Activated CD4-positive, alpha-beta T cell treated with anti-CD3 and anti-CD28 coated beads, Interleukin-2, amount 50 U/mL, for 48 hours (primary cell): ENCODE data around the gene COL4A1.

Source experiments
- DNase-seq, 2 experiments: peaks; one replicate each; pipeline ENCODE4 v3.0.0-alpha.2; 2020

Gene COL4A1

DNA sequence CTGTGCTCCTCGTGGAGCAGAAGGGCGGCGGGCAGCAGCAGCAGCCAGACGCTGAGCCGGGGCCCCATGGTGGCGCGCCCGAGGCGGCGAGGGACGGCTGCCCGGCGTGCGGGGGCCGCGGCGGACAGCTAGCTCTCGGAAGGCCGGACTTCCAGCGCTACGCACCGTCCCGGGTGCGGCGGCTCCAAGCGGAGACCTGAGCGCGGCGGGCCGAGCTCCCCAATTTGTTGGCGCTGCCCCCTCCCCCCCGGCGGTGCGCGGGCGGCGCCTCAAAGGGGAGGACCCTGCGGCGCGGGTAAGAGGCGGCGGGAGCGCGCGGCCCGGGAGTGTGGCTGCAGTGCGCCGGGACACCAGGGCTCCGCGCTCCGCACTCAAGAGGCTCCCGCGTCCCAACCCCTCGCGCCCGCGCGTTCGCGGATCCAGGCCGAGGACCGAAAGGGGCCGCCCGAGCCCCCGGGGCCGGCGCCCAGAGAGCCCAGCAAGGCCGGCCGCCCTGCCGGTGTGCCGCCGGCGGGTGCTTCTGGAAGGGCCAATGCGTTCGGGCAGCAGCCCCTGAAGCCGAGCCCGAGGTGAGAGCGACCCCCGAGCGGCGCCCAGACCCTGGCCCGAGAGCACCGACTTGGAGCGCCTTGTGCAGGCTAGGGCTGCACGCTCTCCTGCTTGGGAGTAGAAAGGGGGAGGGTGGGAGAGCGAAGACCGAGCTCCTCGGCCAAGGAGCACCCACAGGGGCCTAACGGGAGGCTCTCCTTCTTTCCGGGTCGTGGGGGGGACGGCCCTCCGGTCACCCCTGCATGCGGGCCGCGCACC lies at the start of gene COL4A1, which contains the start of gene COL4A2:
Gene COL4A1 (minus strand): TSS at position 198 of the 807 bp plus-strand sequence. CDS start 130 bp downstream, at position 68.
Gene COL4A2 (plus strand): TSS at position 325 of the 807 bp plus-strand sequence. CDS start 620 bp downstream, outside the sequence.
- no peak for DNase-seq

DNA sequence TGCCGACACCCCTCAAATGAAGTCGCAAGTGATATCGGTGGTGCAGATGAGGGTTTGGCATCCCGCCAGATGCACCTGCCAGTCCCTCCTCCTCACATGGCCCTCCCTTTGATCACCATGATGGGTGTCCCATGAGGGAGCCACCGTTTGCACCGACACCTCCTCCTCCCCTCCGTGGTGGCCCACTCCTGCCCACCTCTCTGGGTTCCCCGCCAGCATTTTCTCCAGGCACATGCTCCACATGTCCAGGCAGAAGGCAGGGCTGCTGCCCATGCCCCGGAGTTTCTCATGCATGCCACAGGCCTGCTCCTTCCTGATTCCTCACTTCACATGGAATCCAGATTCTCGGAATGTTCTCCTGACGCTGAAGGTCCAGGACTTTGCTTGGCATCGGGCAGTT lies 49.4 kb upstream of the COL4A1 start:
- DNase-seq: no peak

DNA sequence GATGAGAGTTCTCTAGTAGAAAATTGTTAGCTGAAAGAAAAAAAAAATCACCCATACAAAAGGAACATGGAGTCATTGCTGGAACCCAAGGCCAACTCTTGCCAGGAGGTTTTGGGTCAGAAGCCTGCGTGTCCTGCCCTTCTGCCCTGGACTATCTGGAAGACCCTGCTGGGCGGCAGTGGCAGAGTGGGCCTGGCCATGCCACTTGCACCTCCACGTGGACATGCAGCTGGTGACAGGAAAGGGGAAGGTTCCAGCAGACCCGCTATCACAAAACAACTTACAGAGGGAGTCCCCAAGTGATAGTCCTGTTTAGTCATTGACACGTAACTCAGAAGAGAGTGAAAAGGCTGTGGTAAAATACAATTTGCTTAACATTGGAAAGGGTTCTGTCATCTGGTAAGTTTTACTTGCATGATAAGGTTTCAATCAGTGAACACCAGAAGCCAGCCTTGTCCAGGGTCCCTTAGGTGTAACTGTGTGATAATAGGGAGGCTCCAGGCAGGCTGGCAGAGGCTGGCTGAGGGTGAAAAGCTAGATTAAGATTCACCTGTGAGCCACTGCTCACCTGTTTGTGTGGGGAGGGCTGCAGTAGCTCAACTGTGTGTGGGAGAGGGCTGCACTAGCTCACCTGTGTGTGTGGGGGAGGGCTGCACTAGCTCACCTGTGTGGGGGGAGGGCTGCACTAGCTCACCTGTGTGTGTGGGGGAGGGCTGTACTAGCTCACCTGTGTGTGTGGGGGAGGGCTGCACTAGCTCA lies 47.9 kb upstream of the COL4A1 start:
- DNase-seq: no peak

DNA sequence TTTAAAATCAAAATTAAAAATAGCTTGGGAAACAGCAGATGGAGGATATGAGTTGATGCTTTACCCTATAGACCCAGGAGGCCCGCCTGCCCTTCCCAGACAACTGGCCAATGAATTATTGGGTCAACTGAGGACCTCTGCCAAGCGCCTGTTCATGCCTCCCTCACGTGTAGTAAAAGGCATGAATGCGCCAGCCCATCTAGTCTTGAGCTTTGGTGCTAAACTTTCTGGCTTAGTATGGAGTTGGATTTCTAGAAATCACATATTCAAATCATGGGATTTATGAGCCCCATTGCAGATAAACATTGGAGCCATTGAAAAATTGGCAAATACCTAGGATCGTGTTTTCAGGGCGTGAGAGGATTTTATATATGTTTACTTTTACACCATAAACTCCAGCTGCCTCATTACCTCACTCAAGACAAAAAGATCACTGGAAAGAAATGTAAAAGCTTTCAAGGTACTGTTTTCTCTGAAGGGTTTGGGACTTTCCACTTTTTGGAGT lies 47.2 kb upstream of the COL4A1 start:
- DNase-seq: no peak

DNA sequence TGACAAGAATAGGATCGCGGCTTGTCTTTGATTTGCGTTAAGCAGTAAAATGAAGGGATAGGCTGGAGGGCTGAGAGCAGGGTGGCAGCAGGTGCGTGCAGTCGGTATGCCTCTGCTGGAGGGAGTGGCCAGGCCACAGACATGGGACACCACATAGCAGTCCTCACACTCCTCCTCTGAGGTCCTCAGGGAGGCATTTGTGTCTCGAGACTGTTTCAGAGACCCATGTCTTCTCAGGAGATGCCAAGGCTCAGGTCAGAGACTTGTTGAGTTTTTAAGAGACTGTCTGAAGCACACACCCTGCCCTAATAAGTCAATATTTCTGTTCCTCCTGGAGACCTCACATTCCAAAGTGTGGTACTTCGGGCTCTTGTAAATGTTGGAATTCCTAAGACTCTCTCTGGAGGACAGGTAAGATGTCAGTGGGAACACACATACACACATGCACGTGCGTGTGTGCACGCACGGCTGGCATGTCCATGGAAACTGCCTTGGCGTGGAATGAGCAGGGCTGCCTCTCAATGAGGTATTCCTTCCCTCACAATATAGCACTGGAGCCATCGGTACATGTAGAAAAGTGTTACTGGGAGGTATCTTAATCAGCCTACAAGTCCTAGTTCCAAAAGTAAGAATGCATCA lies 46.5 kb upstream of the COL4A1 start:
- no peak for DNase-seq

DNA sequence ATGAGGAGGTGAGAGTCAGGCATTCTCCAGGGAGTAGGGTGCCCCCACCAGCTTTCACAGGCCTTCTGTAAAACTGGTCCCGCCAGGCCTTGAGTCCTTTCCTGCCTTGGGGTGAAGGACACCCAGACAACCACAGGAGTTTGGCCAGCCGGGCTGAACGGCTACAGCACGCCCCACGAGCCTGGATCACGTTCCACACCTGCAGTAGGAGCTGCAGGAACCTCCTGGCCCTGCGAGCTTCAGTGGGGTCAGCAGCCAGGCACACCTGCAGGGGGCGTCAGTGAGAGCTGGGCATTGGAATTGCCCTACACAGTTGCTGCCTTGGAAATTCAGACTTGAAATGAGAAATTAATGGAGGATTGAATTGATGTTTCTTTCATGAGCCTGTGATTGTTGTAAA lies 45.8 kb upstream of the COL4A1 start:
- no peak for DNase-seq

DNA sequence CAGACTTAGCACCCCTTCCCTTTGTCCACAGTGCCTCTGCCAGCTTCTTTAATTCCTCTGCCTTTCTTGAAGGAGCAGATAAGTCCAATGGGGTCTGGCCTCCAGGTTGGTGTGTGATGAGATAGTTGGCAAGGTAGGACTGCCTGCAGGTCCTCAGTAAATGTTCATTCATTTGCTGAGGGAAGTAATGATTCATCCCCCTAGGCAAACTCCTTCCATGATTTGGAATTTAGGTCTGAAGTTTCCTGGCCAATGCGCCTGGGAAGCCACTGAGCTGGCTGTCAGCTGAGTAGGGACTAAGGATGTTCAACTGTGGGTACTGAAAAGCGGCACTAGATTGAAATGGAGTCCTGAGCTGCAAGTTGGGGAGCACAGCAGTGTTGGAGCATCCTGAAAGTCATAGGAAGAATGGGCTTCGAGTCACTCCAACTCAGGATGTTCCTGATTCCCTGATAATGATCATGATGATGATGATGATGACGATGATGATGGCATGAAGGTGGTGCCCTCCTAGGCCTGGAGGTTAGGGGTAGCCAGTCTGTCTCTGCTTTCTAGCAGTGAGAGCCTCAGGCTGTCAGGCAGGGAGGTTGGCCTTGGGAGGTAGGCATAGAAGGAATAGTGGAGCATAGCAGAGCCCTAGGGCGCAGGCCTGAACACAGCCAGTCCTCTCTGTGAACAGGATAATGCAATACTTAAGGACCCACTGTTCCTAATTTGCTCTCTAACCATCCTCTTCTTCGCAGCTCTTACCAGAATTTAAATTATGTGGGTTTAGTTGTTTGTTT lies 44.9 kb upstream of the COL4A1 start:
- no peak for DNase-seq

DNA sequence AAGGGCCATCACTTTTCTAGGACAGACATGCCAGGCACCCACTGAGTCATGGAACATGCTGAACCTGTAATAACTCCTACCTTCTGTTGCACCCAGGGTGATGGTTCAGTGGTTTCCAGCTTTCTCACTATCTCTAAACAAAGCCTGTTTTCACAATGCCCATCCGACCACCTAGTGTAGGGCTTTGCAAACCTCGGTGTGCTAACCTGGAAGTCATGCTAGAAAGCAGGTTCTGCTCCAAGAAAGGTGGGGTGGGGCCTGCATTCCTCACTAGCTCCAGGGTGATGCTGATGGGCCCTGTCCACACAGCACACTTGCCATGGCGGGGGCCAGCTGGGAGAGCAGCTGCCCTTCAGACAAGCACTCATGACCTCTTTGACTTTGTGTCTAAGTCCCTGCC lies 43.6 kb upstream of the COL4A1 start:
- no peak for DNase-seq

DNA sequence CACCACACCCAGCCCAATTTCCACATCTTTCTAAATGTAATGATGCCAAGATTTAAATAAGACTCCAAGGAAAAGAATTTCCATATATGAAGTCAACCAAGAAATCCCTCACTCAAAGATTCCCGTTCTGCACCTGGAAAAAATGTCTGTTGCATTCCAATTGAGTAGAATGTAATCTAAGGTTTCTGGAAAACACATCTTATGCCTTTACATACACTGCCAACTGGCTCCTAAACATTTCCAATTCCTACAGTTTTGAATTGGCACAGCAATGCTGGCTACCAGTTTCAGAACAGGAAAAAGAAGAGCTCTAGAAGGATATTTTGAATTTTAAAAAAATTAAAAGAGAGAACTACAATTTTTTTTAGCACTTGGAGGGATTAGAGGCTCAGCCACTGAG lies 43.1 kb upstream of the COL4A1 start:
- DNase-seq: no peak

DNA sequence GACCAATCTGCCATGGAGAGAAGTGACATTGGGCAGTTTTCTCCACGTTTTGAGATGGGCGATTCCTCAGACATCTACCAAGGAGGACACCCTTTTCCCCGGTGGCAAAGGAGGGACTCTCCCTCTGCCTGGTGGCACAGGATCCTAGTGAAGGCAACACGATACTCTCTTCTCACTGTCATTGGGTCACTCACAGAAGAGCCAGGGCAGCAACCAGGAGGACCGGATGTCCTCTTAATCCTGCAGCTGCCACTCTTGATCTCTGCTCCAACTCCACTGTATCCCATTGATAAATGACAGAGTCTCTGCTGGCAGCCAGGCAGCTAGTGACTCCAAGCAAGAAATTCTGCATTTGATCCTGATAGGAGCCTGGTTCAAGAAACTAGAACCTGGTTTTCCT lies 42.3 kb upstream of the COL4A1 start:
- DNase-seq: no peak

DNA sequence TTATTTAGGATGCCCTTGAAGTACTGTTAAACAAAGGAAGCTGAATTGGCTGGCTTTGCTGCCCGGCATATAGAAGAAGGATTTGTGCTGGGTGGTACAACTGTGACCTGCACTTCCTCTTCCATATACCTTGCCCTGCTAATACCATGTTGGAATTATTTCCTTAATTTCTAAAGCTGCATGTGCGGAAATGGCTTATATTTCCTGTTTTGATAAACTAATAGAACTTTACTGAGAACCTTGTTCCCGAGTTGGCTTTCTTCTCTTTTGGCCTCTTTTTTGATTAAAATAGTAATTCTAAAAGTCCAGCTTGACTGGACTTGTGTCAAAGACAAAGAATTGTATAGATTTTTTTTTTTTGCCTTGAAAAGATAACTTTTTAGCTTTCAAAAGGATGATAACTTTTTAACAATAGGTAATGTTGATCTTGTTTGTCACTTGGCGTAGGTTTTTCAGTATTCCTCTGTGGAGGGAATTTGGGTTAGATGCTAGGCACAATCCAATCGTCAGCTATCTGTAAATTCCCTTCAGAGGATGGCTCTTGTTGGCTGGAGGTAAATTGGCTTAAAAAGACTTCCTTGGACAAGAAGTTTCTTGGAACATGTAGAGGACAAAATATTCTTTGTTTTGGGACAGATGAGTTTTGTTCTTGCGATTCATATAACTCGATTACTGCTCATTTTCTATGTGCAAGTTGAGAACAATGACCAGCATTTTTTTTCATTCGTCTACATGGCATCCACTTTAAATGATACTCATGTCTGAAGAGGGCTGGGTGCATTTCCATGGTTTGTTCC lies 41.5 kb upstream of the COL4A1 start:
- DNase-seq: no peak

DNA sequence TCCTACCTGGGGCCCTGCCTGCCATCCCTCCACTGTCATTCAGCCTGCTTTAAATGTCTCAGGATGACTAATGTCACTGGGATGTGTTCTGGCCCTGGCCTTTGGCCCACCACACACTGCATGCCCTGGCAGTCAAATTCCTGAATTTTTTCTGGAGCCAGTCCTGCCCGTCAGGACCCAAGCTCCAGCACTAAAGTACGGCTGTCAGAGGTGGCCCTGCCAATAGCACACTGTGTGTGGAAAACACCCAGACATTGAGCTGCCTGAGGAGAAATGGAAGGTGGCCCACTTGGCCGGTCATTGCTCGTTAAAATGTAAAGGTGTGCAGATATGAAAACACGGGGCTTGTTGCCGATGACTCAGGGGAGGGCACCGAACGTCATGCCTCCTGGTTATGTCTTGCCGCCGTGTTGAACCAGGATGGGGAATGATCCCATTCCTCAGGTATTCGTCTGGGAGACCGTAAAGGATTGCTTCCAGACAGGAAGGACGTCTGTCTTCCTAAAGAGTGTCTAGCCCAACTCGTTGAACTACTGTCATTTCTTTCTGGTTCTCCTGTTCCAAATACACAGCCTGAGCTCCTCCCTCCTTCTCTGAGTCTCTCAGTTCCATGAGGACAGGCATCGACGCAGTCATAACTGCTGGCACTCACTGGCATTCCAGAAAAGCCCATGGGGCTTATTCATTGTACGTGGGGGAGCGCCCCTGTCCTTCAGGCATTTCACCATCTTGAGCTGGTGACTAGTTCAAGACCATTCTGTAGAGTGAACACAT lies 40.8 kb upstream of the COL4A1 start:
- DNase-seq: no peak

DNA sequence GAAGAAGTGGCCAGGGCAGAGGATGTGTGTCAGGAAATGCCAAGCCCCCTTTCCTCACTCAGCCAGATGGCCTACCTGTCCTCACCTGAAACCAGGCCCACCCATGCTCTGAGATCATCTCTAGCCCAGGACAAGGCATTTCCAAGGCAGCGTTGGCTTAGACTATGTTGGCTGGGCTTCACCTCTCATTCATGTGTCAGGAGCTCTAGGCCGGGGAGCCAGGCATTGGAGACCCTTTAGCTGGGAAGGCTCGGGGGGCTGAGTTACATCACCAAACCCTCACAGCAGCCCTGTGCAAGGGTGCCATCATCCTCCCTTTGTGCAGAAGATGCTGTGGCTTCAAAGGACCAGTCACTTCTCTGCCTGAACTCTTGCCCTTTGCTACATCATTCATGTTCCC lies 40.1 kb upstream of the COL4A1 start:
- DNase-seq: no peak

DNA sequence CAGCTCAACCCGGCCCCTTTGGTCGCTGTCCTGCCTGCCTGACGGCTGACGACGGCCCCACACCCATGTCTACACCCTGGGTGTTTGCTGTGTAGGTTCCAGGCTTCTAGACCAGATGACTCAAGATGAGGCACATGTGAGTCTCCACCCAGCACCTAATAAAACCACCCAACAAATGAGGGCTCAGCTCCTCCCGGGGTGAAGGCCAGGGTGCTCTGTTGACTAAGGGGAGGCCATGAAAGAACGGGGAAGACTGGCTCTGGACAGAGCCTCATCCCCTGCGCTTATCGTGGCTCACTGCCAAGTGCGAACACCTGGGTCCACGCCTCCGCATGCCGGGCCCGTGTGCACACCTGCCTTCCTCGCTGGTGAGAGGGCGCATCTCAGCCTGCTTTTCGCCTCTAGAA lies 39.7 kb upstream of the COL4A1 start:
- DNase-seq: no peak

DNA sequence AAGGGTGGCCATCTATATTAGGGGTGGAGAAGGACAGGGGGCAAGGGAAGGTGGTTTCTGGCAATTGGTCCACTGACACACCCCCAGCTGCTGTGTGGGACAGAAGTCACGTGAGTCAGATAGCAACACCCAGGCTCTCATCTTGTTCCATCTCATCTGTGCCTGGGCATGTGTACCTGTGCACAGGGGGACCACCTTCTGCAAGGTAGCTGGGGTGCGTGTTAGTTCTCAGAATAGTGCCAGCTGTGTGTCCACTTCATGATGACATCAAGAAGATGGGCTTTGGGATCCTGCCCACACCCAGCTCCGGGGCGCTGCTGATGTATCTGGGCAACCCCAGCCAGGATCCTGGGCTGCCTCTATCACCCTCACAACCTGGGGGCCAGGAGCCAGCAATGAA lies 38.7 kb upstream of the COL4A1 start:
- no peak for DNase-seq

DNA sequence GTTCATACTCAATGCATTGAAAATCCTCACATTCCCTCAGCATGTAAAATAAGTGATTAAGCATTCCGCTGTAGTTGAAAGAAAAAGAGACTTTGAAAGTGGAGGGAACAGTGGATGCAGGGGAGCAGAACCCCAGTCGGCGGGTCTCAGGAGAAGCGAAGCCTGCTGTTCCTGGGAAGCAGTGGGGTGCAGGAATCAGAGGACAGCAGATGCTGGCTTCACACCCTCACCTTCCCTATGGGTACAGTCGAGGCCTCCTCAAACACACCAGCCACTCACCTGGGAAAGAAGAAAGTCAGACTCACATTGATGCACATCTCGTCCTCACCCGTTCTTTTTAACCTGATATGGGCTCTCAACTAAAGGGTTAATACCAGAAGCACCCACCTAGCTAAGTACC lies 38.3 kb upstream of the COL4A1 start:
- no peak for DNase-seq

DNA sequence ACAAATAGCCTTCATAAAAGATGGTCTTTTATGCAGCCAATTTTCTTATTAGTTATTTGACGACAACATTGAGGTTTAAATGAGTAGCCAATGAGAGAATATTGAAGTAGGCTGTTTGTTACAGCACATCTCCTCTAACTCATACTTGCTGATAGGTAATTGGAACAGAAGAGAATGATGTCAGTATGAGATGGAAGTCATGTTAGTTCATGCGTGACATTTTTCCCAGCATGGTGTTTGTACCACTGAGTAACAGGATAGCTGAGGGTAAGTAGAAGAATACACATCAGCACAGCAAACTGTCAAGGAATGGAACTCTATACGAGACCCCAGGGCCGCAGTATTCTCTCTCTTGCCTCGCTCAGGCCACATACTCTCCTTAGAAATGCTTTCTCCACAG lies 37.4 kb upstream of the COL4A1 start:
- no peak for DNase-seq

DNA sequence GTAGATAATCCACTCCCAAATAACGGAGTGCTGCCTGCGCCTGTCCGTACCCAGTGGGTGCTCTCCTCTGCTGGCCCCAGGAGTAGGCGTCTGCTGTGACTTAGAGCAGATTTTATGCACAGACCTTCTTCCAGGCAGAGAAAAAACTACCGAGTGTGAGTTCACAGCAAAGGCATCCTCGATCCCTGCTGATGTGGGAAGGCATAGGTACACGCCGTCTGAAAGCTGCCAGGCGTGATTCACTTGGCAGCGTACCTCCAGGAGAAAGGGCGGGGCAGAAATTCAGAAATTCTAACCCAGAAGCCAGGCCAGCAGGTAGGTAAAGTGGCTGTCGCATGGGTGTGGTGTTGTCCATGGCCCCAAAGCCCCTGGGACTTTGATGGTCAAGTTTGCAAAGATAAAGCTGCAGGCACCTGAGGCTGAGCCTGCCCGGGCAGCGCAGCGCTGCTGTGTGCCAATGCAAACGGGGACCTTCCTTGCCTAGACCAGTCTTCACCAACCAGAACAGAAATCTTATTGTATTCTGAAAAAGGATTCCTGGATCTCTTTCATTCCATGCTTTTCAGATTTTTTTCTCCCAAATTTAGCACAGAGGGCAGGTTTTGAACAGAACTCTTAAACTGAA lies 36.4 kb upstream of the COL4A1 start:
- DNase-seq: no peak

DNA sequence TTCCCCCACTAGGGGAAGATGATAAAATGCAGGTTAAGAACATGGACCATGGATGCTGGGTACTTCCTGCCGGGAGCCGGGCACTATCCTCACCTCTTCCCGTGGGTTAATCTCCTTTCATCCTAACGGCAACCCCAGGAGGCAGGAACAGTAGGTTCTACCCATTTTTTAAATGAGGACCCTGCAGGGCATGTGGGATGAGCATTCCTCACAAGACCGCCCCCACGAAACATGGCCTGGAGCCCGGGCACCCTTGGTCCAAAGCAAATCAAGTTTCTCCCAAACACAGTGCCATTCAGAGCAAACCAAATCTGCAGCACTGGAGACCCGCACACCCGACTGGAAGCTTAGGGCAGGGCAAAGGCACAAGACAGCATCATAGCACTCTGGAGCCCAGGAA lies 35.5 kb upstream of the COL4A1 start:
- DNase-seq: no peak

DNA sequence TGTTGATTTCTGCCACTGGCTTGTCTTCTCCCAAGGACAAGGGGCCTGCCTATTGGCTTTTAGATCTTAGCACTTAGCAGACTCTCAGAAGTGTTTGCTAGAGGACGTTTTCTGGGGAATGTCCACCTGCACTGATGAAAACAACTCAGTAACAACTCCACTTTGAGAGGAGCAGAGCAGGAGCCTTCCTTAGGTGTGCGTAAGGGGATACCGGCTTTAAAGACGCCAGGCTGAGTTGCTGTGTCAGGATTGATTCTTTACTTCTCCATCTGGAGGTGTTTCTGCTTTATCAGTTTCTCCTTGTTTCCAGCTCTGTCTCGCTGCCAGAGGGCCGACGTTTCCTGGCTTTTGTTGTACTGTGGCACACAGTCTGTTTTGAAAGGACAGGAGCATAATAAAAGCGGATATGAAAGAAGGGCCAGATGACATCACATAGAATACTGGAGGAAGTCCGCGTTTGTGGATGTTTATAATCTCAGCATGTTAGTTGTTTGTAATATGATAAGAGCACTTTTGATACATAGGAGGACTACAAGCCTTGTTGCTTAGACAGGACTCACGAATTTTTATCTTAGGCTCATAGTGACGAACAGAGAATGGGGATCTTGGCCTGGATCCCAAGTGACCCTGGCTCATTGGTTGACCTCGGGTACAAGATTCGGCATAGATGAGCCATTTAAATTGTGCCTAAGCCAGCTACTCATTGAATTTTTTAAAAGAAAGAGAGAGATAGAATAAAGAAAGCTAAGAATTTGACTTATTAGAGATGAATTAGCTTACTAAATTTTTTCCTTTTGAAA lies 34.7 kb upstream of the COL4A1 start:
- DNase-seq: no peak
